ENCODE measurements around the gene HIF1AN.

- TF ChIP-seq POLR2A (IDR thresholded peaks at IDR 0.05) = no peak
- TF ChIP-seq CTCF (IDR thresholded peaks at IDR 0.05) = no peak
- TF ChIP-seq EP300 (IDR thresholded peaks at IDR 0.05; ENCODE audit: low read depth) = no peak
- TF ChIP-seq POLR2AphosphoS5 (IDR thresholded peaks at IDR 0.05) = no peak
These were observed 64.5 kb downstream of the HIF1AN start for GRCh38 chr10:100600218-100600617.

Data from transverse colon (tissue), 4 donors.